Ascending aorta (tissue), 2 donors: Measurements from ENCODE around the gene COL13A1. TPM values are rescaled to one million over a fixed set of nuclear protein-coding genes. Genes with fewer than 3 reads are reported as not detected.

Source experiments
- DNase-seq, 2 donors: peaks; one replicate each; pipeline ENCODE4 v3.0.0-alpha.2; 2019; ENCODE audit warnings: low spot score in 2 of 2
- H3K27ac ChIP-seq, 2 donors: fragments of 200-600 bp; sonication (generic); one replicate each; pipeline ENCODE4 v1.5.1; 2016 to 2017; ENCODE audit warnings: mild to moderate bottlenecking in 1 of 2
- H3K27me3 ChIP-seq: fragments of 200-600 bp; sonication (generic); one replicate; pipeline ENCODE4 v1.5.1; 2017
- H3K36me3 ChIP-seq, 2 donors: fragments of 200-600 bp; sonication (generic); one replicate each; pipeline ENCODE4 v1.5.1; 2016
- H3K4me1 ChIP-seq, 2 donors: fragments of 200-600 bp; sonication (generic); one replicate each; pipeline ENCODE4 v1.5.1; 2016 to 2017; ENCODE audit warnings: mild to moderate bottlenecking in 1 of 2
- H3K4me3 ChIP-seq, 2 donors: fragments of 200-600 bp; sonication (generic); one replicate each; pipeline ENCODE4 v1.5.1; 2016 to 2017; ENCODE audit warnings: mild to moderate bottlenecking in 1 of 2
- H3K9me3 ChIP-seq, 2 donors: fragments of 200-600 bp; sonication (generic); one replicate each; pipeline ENCODE4 v1.5.1; 2016
- intact Hi-C: fragments of 100-400 bp; cut with DNase I; formaldehyde crosslinking; loops from one replicate; pipeline ENCODE4 v1.15.1; 2023
- total RNA-seq: library from RNA; depleted of rRNA; stranded (reverse); fragments of >200 nt; gene quantifications from one replicate; pipeline ENCODE4 v1.1.0, GENCODE V29; 2016
- TF ChIP-seq, protein P1 (sequence below), 3 experiments: fragments of 200-600 bp in 2 of 3; fragments of 450-650 bp in 1 of 3; sonication (generic) in 2 of 3; IDR thresholded peaks; one replicate each; pipeline ENCODE4 v1.5.1; 2016 to 2019; ENCODE audit warnings: antibody characterized with exemption in 3 of 3, mild to moderate bottlenecking in 1 of 3, moderate library complexity in 1 of 3

The COL13A1 gene
- total RNA-seq, 1 donor from 2014 or later, result 8.0 TPM

DNA sequence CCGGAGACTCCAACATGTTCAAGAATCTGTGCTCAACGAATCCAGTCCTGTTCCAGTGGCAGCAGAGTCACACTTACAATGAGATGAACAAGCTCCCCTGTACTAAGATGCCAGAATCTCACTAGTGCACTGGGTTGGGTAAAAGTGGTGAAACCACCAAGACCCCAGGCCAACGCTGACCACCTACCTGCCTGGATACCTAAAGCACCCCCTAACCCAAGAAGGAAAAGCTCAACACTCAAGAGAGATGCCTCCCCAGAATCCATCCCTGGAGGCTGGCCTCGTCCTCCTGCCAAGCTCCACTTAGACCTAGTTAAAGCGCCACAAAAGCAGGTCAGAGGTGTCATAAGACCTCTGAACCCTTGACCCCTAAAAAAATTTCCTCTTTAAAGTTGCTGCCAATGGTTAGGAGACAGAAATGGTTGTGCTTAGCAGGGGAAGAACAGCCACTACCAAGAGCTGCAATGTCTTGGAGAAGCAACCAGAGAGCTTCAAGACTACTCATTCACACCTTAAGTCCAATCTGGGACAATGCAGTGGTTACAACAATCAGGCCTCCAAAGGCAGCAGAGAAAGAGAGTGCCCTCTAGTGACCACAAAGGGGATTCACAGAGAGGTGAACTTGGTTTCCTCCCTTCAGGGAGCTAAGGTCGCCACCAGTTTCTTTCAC lies 156.3 kb downstream of the COL13A1 start:
- TF ChIP-seq, protein P1, sequence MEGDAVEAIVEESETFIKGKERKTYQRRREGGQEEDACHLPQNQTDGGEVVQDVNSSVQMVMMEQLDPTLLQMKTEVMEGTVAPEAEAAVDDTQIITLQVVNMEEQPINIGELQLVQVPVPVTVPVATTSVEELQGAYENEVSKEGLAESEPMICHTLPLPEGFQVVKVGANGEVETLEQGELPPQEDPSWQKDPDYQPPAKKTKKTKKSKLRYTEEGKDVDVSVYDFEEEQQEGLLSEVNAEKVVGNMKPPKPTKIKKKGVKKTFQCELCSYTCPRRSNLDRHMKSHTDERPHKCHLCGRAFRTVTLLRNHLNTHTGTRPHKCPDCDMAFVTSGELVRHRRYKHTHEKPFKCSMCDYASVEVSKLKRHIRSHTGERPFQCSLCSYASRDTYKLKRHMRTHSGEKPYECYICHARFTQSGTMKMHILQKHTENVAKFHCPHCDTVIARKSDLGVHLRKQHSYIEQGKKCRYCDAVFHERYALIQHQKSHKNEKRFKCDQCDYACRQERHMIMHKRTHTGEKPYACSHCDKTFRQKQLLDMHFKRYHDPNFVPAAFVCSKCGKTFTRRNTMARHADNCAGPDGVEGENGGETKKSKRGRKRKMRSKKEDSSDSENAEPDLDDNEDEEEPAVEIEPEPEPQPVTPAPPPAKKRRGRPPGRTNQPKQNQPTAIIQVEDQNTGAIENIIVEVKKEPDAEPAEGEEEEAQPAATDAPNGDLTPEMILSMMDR (IDR thresholded peaks at IDR 0.05), result peak; percentile 54 to 80 (median 72)
- Histone ChIP-seq H3K27me3 (no peaks in the 10 kb centered on the region), H3K36me3 (no peaks in the 10 kb centered on the region), H3K4me3 (no peak overlapping the region), H3K27ac (no peak overlapping the region), H3K9me3 (no peaks in the 10 kb centered on the region), H3K4me1 (no peaks in the 10 kb centered on the region)
- intact Hi-C loops, result loop anchor here (2.0 kb wide), 1 partner anchor 171 kb away; no protein-coding TSS in a partner anchor
- DNase-seq, result peak in 1 of 2 donors; percentile 62

DNA sequence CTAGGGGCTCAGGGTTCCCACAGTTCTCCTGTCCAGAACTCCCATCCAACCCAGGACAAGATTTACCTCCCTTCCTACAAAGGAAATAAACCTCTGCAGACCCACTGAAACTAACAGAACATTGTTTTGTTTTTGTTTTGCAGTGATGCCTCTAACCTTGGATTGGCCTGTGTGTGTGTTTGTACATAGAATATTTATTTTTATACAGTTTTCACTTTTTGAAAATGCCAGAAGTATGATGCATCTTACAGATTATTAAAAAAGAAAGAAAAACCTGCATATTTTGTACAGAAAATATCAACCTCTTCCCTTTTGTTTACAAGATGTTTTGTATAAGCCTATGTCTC lies 156.8 kb downstream of the COL13A1 start:
- H3K4me3 ChIP-seq, result no peak overlapping the region
- no peaks in the 10 kb centered on the region for H3K36me3 ChIP-seq
- DNase-seq, result no peak
- intact Hi-C loops, result loop anchor here (2.0 kb wide), 1 partner anchor 172 kb away; no protein-coding TSS in a partner anchor
- no peak overlapping the region for H3K27ac ChIP-seq
- no peaks in the 10 kb centered on the region for H3K4me1 ChIP-seq
- no peaks in the 10 kb centered on the region for H3K27me3 ChIP-seq
- H3K9me3 ChIP-seq, result no peaks in the 10 kb centered on the region
- TF ChIP-seq, protein P1 (IDR thresholded peaks at IDR 0.05), result no peak

DNA sequence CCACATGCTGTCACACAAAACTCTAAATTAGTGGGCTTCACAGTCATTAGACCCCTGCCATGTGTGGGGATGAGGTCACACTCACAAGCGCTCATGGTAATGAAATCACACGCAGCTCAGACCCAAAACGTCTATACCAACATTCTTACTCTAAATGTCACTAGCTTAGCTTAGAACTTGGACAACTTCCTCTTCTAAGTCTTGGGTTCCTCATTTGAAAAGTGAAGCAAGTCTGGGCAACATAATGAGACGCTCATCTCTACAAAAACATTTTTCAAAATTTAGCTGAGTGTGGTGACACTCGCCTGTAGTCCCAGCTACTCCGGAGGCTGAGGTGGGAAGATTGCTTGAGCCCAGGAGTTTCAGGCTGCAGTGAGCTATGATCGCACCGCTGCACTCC lies 158.2 kb downstream of the COL13A1 start:
- no peak overlapping the region for H3K27ac ChIP-seq
- H3K9me3 ChIP-seq, result no peaks in the 10 kb centered on the region
- H3K4me3 ChIP-seq, result no peak overlapping the region
- H3K27me3 ChIP-seq, result no peaks in the 10 kb centered on the region
- H3K36me3 ChIP-seq, result no peaks in the 10 kb centered on the region
- no peaks in the 10 kb centered on the region for H3K4me1 ChIP-seq
- intact Hi-C loops, result loop anchor here (2.0 kb wide), 1 partner anchor 173 kb away; no protein-coding TSS in a partner anchor
- DNase-seq, result peak in 1 of 2 donors; percentile 51
- TF ChIP-seq, protein P1 (IDR thresholded peaks at IDR 0.05), result no peak

DNA sequence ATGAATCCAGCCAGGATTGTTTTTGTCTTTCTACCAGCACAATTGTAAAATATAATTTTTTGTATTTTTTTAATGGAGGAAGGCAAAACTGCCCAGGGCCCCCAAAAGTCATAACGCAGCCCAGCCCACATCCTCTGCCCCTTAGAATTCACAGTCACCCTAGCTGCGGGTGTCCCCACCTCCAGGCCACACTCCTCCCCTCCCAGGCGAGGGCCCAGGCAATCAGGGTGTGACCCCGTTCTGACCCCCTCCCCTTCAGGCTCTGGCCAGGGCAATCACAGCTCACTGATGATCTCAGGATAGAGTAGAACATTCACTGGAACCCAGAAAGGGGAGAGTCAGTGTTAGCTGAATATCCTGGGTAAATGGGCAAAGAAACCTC lies 158.9 kb downstream of the COL13A1 start:
- Histone ChIP-seq H3K9me3 (no peaks in the 10 kb centered on the region), H3K27me3 (no peaks in the 10 kb centered on the region), H3K27ac (no peak overlapping the region), H3K36me3 (no peaks in the 10 kb centered on the region), H3K4me3 (no peak overlapping the region), H3K4me1 (no peaks in the 10 kb centered on the region)
- TF ChIP-seq, protein P1 (IDR thresholded peaks at IDR 0.05), result no peak
- DNase-seq, result no peak
- intact Hi-C loops, result no loop called here

DNA sequence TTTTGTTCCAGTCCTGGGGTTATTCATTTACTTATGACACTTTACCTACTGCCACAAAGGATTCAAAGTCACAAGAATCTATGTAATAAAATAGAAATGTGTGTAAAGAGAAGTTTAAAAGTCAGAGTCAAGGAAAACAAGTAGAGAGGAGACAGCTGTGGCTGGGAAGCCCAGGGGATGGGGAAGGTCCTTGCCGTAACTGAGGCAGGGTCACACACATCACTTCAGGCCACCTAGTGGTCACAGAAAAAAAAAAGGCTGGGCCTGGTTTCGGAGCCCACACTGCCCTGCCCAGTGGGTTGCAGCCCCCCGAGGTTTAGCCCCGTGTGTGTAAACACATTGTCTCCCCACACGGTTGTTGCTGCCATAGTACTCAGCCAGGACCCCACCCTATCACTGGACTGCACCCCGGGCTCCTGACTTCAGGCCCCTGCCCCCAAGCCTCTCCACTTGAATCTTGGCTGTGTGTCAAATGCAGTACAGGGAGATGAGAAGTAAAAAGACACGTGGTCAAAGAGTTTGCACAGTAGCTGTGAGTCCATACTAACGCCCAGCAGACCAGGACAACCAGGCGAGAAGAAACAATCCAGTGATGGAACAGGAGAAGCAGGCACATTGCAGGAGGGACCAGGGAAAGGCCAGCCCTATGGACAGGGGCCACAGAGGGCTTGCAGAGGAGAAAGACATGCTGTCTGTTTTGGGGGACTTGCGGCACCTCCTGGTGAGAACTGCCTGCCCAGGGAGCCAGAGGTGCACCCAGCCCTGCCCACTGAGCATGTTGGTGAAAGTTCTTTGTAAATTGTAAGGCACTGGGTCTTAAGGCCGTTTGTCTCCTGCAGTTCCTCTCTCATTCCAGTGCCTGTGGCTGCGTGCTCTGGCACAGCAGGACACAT lies 159.5 kb downstream of the COL13A1 start:
- no peaks in the 10 kb centered on the region for H3K27me3 ChIP-seq
- no peaks in the 10 kb centered on the region for H3K36me3 ChIP-seq
- H3K4me3 ChIP-seq, result no peak overlapping the region
- TF ChIP-seq, protein P1 (IDR thresholded peaks at IDR 0.05), result peak in 1 of 3 experiments; percentile 10
- no peak overlapping the region for H3K27ac ChIP-seq
- H3K9me3 ChIP-seq, result no peaks in the 10 kb centered on the region
- no peak for DNase-seq
- intact Hi-C loops, result no loop called here
- no peaks in the 10 kb centered on the region for H3K4me1 ChIP-seq
